ENCODE results near the gene FLT3. TPM values are rescaled to one million over a fixed set of nuclear protein-coding genes. Genes with fewer than 3 reads are reported as not detected.

The FLT3 gene
- total RNA-seq, 1 donor from 2014 or later, result not detected

GRCh38 chr13:27975564-27976361, 124.6 kb downstream of the FLT3 start:
- no peaks in the 10 kb centered on the region for H3K36me3 Mint-ChIP-seq (ENCODE audit: low read depth, unreplicated experiment)
- H3K4me3 Mint-ChIP-seq (ENCODE audit: unreplicated experiment), result no peak overlapping the region
- H3K27ac Mint-ChIP-seq (ENCODE audit: unreplicated experiment), result no peak overlapping the region
- no peak for DNase-seq (ENCODE audit: low spot score)
- peaks cover 39% of the 10 kb centered on the region for H3K4me1 Mint-ChIP-seq (ENCODE audit: unreplicated experiment)
- H3K27me3 Mint-ChIP-seq (ENCODE audit: unreplicated experiment), result peaks cover 31% of the 10 kb centered on the region
- H3K9me3 Mint-ChIP-seq (ENCODE audit: unreplicated experiment), result no peaks in the 10 kb centered on the region
- no peak for TF ChIP-seq CTCF (IDR thresholded peaks at IDR 0.05; ENCODE audit: unreplicated experiment)

GRCh38 chr13:27973961-27974662, 126.3 kb downstream of the FLT3 start:
- H3K4me3 Mint-ChIP-seq (ENCODE audit: unreplicated experiment), result no peak overlapping the region
- no peak overlapping the region for H3K27ac Mint-ChIP-seq (ENCODE audit: unreplicated experiment)
- H3K27me3 Mint-ChIP-seq (ENCODE audit: unreplicated experiment), result peaks cover 33% of the 10 kb centered on the region
- no peaks in the 10 kb centered on the region for H3K9me3 Mint-ChIP-seq (ENCODE audit: unreplicated experiment)
- H3K4me1 Mint-ChIP-seq (ENCODE audit: unreplicated experiment), result peaks cover 41% of the 10 kb centered on the region
- TF ChIP-seq CTCF (IDR thresholded peaks at IDR 0.05; ENCODE audit: unreplicated experiment), result no peak
- no peaks in the 10 kb centered on the region for H3K36me3 Mint-ChIP-seq (ENCODE audit: low read depth, unreplicated experiment)
- DNase-seq (ENCODE audit: low spot score), result no peak

- no peak for DNase-seq (ENCODE audit: low spot score)
- Mint-ChIP-seq H3K27ac (ENCODE audit: unreplicated experiment) (no peak overlapping the region), H3K27me3 (ENCODE audit: unreplicated experiment) (peaks cover 30% of the 10 kb centered on the region), H3K4me3 (ENCODE audit: unreplicated experiment) (no peak overlapping the region), H3K4me1 (ENCODE audit: unreplicated experiment) (peaks cover 35% of the 10 kb centered on the region), H3K9me3 (ENCODE audit: unreplicated experiment) (no peaks in the 10 kb centered on the region), H3K36me3 (ENCODE audit: low read depth, unreplicated experiment) (no peaks in the 10 kb centered on the region)
- TF ChIP-seq CTCF (IDR thresholded peaks at IDR 0.05; ENCODE audit: unreplicated experiment), result no peak
Observed at GRCh38 chr13:27973291-27973690, 127.1 kb downstream of the FLT3 start.

- peaks cover 39% of the 10 kb centered on the region for H3K4me1 Mint-ChIP-seq (ENCODE audit: unreplicated experiment)
- peaks cover 2% of the 10 kb centered on the region for H3K36me3 Mint-ChIP-seq (ENCODE audit: low read depth, unreplicated experiment)
- peaks cover 30% of the 10 kb centered on the region for H3K27me3 Mint-ChIP-seq (ENCODE audit: unreplicated experiment)
- H3K4me3 Mint-ChIP-seq (ENCODE audit: unreplicated experiment), result no peak overlapping the region
- no peak for TF ChIP-seq CTCF (IDR thresholded peaks at IDR 0.05; ENCODE audit: unreplicated experiment)
- no peak overlapping the region for H3K27ac Mint-ChIP-seq (ENCODE audit: unreplicated experiment)
- H3K9me3 Mint-ChIP-seq (ENCODE audit: unreplicated experiment), result no peaks in the 10 kb centered on the region
- DNase-seq (ENCODE audit: low spot score), result no peak
Observed at GRCh38 chr13:27972478-27972820, 127.9 kb downstream of the FLT3 start.

Data from endothelial cell (in vitro differentiated cells).